Fibroblast of villous mesenchyme (primary cell): Measurements from ENCODE around the gene NAA11. TPM values are rescaled to one million over a fixed set of nuclear protein-coding genes. Genes with fewer than 3 reads are reported as not detected.

Source experiments
- DNase-seq: peaks from one replicate; pipeline ENCODE4 v3.0.0-alpha.2; 2010; ENCODE audit warnings: low read depth
- H3K4me3 ChIP-seq: 2 replicates; pipeline ENCODE4 v1.5.1; 2011; ENCODE audit warnings: low read depth, mild to moderate bottlenecking, low read length
- CTCF ChIP-seq: IDR thresholded peaks from 2 replicates; pipeline ENCODE4 v1.5.1; 2012; ENCODE audit warnings: low read depth, mild to moderate bottlenecking, low read length; ENCODE audit not compliant: insufficient read depth
- total RNA-seq: library from RNA; depleted of rRNA; stranded (reverse); fragments of >200 nt; gene quantifications from 2 replicates; pipeline ENCODE4 v1.2.3, GENCODE V29; 2012

Gene NAA11
- total RNA-seq, 1 donor: not detected

DNA sequence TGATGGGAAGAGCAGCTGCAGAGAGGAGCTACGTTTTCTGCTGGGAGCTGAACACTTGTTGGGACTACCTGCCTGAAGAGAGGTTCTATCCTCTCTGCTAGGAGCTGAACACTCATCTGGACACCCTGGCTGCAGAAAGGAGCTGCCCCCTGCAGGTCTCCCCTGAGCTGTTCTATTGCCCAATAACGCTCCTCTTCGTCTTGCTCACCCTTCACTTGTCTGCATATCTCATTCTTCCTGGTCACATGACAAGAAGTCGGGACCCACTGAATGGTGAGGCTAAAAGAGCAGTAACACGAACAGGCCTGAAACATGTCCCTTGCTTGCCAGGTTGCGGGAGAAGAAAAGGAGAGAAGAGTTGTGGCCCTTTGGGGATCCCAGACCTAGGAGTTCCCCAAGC lies 27.8 kb downstream of the NAA11 start:
- DNase-seq: no peak

GRCh38 chr4:79297479-79297878 lies 28.4 kb downstream of the NAA11 start:
- no peak overlapping the region for H3K4me3 ChIP-seq
- no peak for DNase-seq
- TF ChIP-seq CTCF: no peak

More for the DNA sequence above, 27.8 kb downstream of the NAA11 start:
- H3K4me3 ChIP-seq: no peak overlapping the region
- no peak for TF ChIP-seq CTCF

- TF ChIP-seq CTCF: no peak
- no peak overlapping the region for H3K4me3 ChIP-seq
- DNase-seq: no peak
Observed at GRCh38 chr4:79296768-79297428, 29.0 kb downstream of the NAA11 start.

GRCh38 chr4:79295086-79295485 lies 30.8 kb downstream of the NAA11 start:
- no peak for DNase-seq
- H3K4me3 ChIP-seq: no peak overlapping the region
- TF ChIP-seq CTCF: no peak

GRCh38 chr4:79294064-79294463 lies 31.8 kb downstream of the NAA11 start:
- TF ChIP-seq CTCF: no peak
- no peak overlapping the region for H3K4me3 ChIP-seq
- DNase-seq: peak; percentile 28

DNA sequence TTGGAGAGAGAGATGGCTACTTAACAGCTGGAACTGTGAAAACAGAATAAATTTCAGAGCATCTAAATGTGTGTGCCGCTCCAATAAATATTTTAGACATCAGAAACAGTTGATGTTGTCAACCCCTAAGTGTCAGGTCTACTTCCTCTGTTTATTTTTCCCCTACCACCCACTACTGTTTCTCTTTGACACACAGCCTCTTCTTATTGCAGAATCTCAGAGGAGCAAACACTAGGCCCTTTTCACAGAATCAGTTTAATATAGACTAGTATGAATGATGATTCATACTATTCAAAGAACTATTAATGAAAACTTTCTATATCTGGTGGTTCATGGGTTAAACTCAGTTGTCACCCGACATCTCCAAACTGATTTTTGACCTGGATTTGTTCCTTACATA lies 33.9 kb downstream of the NAA11 start:
- no peak for TF ChIP-seq CTCF
- DNase-seq: no peak
- H3K4me3 ChIP-seq: no peak overlapping the region

GRCh38 chr4:79290376-79290775 lies 35.5 kb downstream of the NAA11 start:
- no peak for DNase-seq
- no peak overlapping the region for H3K4me3 ChIP-seq
- TF ChIP-seq CTCF: no peak
